ENCODE measurements around the gene HNRNPLL. TPM values are rescaled to one million over a fixed set of nuclear protein-coding genes. Genes with fewer than 3 reads are reported as not detected.

HNRNPLL gene
- total and polyA plus RNA-seq, 4 donors: 53.2 to 85.3 (median 59.7) TPM

DNA sequence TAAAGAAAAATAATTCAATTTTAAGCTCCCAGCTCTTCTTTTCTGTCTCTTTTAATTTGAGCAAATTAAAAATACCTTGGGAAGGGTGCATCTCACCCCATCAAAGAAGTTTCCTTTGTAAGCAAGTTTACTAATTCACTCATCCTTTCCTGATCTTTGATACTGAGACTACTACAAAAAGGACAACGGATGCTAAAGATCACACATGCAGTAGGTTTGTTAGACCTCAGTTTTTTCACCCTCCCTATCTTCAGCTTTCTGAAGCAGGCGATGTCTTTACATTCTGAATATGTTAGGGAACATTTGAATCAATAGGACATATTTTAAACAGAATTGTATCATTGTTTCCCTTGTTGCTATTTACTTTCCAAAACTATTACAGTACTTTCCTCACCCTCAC lies 6.0 kb upstream of the HNRNPLL start:
- no peak overlapping the region for H3K4me3 ChIP-seq (ENCODE audit: low read depth, low read length)
- H3K9me3 ChIP-seq (ENCODE audit: control insufficient read depth, insufficient read depth, low read length): no peaks in the 10 kb centered on the region
- DNase-seq (ENCODE audit: low read depth in 4 of 6, low spot score in 6 of 6): no peak
- H3K27ac ChIP-seq (ENCODE audit: low read depth, low read length): no peak overlapping the region
- H3K4me1 ChIP-seq (ENCODE audit: control insufficient read depth, insufficient read depth, low read length): no peaks in the 10 kb centered on the region
- no peaks in the 10 kb centered on the region for H3K27me3 ChIP-seq (ENCODE audit: control insufficient read depth, insufficient read depth, low read length)
- no peaks in the 10 kb centered on the region for H3K36me3 ChIP-seq (ENCODE audit: control insufficient read depth, insufficient read depth, low read length)
- no CpG with 5 or more reads among the region's 2 CpGs for WGBS (ENCODE audit: insufficient coverage)

DNA sequence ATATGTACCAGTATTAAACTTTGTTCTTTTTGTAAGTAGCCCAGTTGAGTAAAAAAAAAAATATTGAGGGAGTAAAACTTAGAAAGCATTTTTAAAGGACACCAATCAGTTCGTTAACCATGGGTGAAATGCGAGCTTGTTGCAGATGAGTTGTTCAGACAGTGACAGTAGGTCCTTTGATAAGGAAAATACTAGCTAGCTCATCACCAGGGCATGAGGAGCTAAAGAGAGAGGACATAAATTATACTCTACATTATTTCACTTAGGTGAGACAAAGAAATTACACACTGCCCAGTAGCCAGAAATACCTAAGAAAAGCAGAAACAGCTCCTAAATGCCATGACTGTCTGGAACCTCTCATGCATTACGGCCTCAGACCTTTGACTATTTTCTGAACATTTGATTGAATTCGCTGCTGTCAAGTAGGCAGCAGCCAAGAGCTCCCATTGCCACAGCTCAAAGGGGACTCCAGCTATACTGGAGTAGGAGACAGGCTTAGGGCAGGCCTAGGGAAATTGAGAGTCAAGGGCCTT lies 2.6 kb upstream of the HNRNPLL start:
- Histone ChIP-seq H3K36me3 (ENCODE audit: control insufficient read depth, insufficient read depth, low read length) (no peaks in the 10 kb centered on the region), H3K27ac (ENCODE audit: low read depth, low read length) (no peak overlapping the region), H3K4me3 (ENCODE audit: low read depth, low read length) (no peak overlapping the region), H3K27me3 (ENCODE audit: control insufficient read depth, insufficient read depth, low read length) (no peaks in the 10 kb centered on the region), H3K4me1 (ENCODE audit: control insufficient read depth, insufficient read depth, low read length) (peaks cover 3% of the 10 kb centered on the region), H3K9me3 (ENCODE audit: control insufficient read depth, insufficient read depth, low read length) (no peaks in the 10 kb centered on the region)
- no peak for DNase-seq (ENCODE audit: low read depth in 4 of 6, low spot score in 6 of 6)
- 71% methylated on average over 4 of the region's 4 CpGs for WGBS (ENCODE audit: insufficient coverage)

DNA sequence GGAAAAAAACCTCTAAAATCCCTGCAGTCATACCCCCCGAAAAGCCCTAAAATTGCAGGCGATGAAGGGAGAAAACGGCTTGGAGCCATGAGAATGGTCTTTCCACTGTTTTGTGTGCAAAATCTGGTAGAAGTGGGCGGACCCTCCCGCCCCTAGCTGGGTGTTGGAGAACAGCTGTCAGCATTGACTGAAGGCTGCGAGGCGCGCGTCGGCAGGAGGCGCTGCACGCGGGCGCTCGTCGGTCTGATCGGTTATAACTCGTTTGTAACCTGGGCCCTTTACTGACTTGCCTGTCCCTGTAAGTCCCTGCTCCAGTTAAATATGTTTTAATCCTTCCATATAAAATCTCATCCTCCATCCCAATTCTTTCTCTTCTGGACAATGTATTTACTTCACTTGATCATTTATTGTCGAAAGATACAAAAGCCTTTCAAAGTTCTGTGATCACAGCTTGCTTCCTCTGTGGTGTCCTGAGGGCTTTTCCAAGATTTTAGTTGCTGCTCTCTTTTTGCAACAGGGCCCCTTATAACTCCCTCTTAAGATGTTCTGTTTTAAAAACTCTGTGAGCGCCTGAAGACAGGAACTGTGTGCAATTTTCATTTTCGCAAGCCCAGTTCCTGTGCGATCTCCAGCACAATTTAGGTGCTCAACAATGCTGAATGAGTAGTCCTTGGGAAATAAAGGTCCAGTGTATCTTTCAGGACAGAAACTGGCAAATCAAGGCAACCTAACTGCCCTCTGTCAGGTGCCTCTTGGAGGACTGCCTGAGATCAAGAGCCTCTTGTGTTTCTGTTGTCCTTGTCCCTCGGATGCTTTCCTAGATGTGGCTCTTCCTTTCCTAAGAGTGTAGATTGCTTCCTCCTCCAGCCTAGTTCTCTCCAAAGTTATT lies 918 bp upstream of the HNRNPLL start:
- H3K27me3 ChIP-seq (ENCODE audit: control insufficient read depth, insufficient read depth, low read length): no peaks in the 10 kb centered on the region
- no peaks in the 10 kb centered on the region for H3K36me3 ChIP-seq (ENCODE audit: control insufficient read depth, insufficient read depth, low read length)
- peak overlapping the region; percentile 81 for H3K4me3 ChIP-seq (ENCODE audit: low read depth, low read length)
- peaks cover 5% of the 10 kb centered on the region for H3K4me1 ChIP-seq (ENCODE audit: control insufficient read depth, insufficient read depth, low read length)
- peak overlapping the region; percentile 97 for H3K27ac ChIP-seq (ENCODE audit: low read depth, low read length)
- no peaks in the 10 kb centered on the region for H3K9me3 ChIP-seq (ENCODE audit: control insufficient read depth, insufficient read depth, low read length)
- peak in 5 of 6 donors; percentile 63 to 95 (median 73) for DNase-seq (ENCODE audit: low read depth in 4 of 6, low spot score in 6 of 6)
- WGBS (ENCODE audit: insufficient coverage): 12% methylated on average over 22 of the region's 23 CpGs

DNA sequence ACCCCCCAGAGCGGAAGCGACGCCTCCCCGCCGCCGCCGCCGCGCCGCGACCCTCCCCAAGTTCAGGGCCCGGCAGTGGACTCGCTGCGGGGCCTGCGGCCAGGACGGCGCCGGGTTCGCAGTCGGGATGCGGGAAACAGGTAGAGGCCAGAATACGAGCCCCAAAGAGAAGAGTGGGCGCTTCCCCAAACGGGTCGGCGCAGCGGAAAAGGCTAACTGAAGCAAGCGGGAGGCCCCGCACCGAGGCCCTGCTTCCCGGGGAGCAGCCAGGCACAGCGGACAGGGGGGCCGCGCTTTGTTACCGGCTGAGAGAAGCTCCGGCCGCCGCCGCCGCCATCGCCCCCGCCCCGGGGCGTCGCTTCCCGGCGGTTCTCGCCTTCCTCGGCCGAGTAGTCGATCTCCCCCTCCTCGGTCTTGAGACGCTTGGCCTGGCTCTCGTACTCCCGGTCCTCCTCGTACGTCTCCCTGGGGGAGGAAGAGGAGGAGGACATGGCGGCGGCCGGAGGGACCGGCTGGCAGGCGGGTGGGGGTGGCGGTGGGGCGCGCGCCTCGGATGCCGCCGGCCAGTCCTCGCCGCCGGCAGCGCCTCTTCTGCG lies 494 bp downstream of the HNRNPLL start:
- H3K27ac ChIP-seq (ENCODE audit: low read depth, low read length): peak overlapping the region; percentile 97
- H3K9me3 ChIP-seq (ENCODE audit: control insufficient read depth, insufficient read depth, low read length): no peaks in the 10 kb centered on the region
- no peaks in the 10 kb centered on the region for H3K27me3 ChIP-seq (ENCODE audit: control insufficient read depth, insufficient read depth, low read length)
- peaks cover 9% of the 10 kb centered on the region for H3K4me1 ChIP-seq (ENCODE audit: control insufficient read depth, insufficient read depth, low read length)
- under 1% methylated on average over 74 of the region's 74 CpGs for WGBS (ENCODE audit: insufficient coverage)
- H3K36me3 ChIP-seq (ENCODE audit: control insufficient read depth, insufficient read depth, low read length): no peaks in the 10 kb centered on the region
- peak overlapping the region; percentile 81 for H3K4me3 ChIP-seq (ENCODE audit: low read depth, low read length)
- DNase-seq (ENCODE audit: low read depth in 4 of 6, low spot score in 6 of 6): peak in 4 of 6 donors; percentile 41 to 82 (median 62)

DNA sequence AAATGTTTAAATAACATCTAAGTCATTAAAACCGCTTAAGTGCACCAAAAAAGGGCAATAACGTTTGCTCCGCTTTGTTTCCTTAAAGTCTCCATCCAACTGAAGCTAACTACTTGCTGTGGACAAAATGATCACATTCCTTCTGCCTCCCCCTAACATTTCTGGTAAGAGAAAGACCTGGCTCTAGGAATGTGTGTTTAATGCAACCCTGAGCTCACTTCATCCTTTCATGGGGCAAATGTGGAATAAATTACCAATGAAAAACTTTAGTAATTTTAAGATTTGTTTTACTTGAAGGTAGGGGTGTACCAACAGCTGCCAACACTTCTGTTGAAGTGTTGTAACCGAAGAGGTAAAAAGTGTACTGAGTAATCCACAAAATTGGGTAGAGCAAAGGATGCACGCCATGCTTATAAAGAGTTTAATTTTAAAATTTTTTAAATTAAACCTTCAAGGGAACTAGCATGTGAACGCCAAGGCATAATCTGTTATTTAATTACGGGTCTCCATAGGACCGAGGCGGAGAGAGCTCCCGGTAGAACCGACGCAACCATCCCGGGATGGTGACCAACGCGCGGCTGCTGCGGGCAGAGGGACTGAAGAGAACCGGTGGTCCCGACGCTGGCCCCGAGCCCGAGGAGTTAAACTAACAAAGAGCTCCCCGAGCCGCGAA lies 1.1 kb downstream of the HNRNPLL start:
- H3K4me3 ChIP-seq (ENCODE audit: low read depth, low read length): peak overlapping the region; percentile 81
- no peaks in the 10 kb centered on the region for H3K9me3 ChIP-seq (ENCODE audit: control insufficient read depth, insufficient read depth, low read length)
- H3K27ac ChIP-seq (ENCODE audit: low read depth, low read length): peak overlapping the region; percentile 97
- 1% methylated on average over 20 of the region's 25 CpGs for WGBS (ENCODE audit: insufficient coverage)
- H3K36me3 ChIP-seq (ENCODE audit: control insufficient read depth, insufficient read depth, low read length): no peaks in the 10 kb centered on the region
- no peaks in the 10 kb centered on the region for H3K27me3 ChIP-seq (ENCODE audit: control insufficient read depth, insufficient read depth, low read length)
- peak in 3 of 6 donors; percentile 41 to 55 (median 55) for DNase-seq (ENCODE audit: low read depth in 4 of 6, low spot score in 6 of 6)
- H3K4me1 ChIP-seq (ENCODE audit: control insufficient read depth, insufficient read depth, low read length): peaks cover 9% of the 10 kb centered on the region

DNA sequence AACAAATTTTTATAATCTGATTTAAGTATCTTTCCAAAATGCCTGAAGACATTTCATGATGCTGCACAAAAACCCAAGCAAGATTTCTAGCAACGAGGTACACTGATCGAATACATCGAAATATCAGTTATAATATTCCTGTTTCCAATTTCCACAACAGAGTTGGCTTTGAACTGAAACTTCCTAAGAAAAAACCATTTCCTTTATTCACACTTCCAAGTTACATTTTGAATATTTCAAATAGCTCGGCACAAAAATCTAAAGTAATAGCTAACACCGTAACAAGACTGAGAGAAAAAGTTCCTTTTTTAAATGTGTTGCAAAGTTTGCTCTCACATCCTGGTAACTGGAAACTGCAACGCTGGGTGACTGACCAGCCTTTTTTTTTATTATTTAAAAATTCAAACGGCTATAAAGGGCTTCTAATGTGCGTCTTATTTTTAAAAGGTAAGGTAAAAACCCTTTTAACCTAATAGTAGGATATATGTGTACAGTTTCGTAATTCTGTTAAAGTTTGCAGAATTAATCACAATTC lies 1.7 kb downstream of the HNRNPLL start:
- Histone ChIP-seq H3K36me3 (ENCODE audit: control insufficient read depth, insufficient read depth, low read length) (no peaks in the 10 kb centered on the region), H3K27me3 (ENCODE audit: control insufficient read depth, insufficient read depth, low read length) (no peaks in the 10 kb centered on the region), H3K27ac (ENCODE audit: low read depth, low read length) (peak overlapping the region; percentile 97), H3K9me3 (ENCODE audit: control insufficient read depth, insufficient read depth, low read length) (no peaks in the 10 kb centered on the region), H3K4me3 (ENCODE audit: low read depth, low read length) (peak overlapping the region; percentile 81), H3K4me1 (ENCODE audit: control insufficient read depth, insufficient read depth, low read length) (peaks cover 9% of the 10 kb centered on the region)
- peak in 1 of 6 donors; percentile 10 for DNase-seq (ENCODE audit: low read depth in 4 of 6, low spot score in 6 of 6)
- WGBS (ENCODE audit: insufficient coverage): 30% methylated on average over 3 of the region's 9 CpGs

DNA sequence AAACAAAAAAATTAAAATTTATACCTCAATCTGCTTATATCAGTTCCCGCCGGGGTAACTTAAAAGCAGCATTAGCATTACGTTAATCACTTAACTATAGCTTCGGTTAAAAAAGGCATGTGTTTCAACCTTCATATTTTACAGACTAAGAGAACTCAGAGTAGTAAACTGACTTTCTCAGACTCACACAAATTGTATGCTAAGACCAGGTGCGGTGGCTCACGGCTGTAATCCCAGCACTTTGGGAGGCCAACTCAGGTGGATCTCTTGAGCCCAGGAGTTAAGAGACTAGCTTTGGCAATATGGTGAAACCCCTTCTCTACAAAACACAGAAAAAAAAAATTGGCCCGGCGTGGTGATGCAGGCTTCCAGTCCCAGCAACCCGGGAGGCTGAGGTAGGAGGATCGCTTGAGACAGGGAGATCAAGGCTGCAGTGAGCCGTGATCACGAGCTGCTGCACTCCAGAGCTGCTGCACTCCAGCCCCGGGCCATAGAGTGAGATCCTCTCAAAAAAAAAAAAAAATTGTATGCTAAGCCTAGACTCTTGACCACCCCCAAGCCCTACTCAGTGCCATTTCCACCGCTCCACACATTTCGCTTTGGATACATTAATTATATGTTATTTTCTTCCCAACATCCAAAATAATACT lies 2.4 kb downstream of the HNRNPLL start:
- Histone ChIP-seq H3K27me3 (ENCODE audit: control insufficient read depth, insufficient read depth, low read length) (no peaks in the 10 kb centered on the region), H3K4me1 (ENCODE audit: control insufficient read depth, insufficient read depth, low read length) (peaks cover 9% of the 10 kb centered on the region), H3K27ac (ENCODE audit: low read depth, low read length) (peak overlapping the region; percentile 97), H3K9me3 (ENCODE audit: control insufficient read depth, insufficient read depth, low read length) (no peaks in the 10 kb centered on the region), H3K36me3 (ENCODE audit: control insufficient read depth, insufficient read depth, low read length) (no peaks in the 10 kb centered on the region), H3K4me3 (ENCODE audit: low read depth, low read length) (peak overlapping the region; percentile 81)
- peak in 2 of 6 donors; percentile 24 to 25 for DNase-seq (ENCODE audit: low read depth in 4 of 6, low spot score in 6 of 6)
- 26% methylated on average over 7 of the region's 15 CpGs for WGBS (ENCODE audit: insufficient coverage)

DNA sequence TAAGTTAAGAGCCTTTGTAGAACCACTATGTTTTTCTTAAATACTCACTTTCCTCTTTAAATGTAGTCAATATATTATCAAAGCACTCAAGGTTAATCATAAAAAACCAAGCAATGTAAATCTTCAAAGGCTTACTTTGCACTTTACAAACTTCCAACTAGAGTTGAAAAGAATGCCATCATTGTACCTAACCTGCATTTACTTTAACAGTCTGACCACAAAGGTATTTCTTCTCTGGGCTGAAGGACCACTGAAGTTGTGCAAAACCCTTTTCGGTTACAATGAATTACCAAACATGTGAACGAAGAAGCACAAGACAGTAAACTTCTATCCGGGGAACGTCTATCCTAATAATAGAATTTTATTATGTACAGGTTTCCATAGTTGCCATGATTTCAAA lies 3.0 kb downstream of the HNRNPLL start:
- Histone ChIP-seq H3K4me1 (ENCODE audit: control insufficient read depth, insufficient read depth, low read length) (peaks cover 9% of the 10 kb centered on the region), H3K4me3 (ENCODE audit: low read depth, low read length) (peak overlapping the region; percentile 81), H3K9me3 (ENCODE audit: control insufficient read depth, insufficient read depth, low read length) (no peaks in the 10 kb centered on the region), H3K36me3 (ENCODE audit: control insufficient read depth, insufficient read depth, low read length) (no peaks in the 10 kb centered on the region), H3K27ac (ENCODE audit: low read depth, low read length) (no peak overlapping the region), H3K27me3 (ENCODE audit: control insufficient read depth, insufficient read depth, low read length) (no peaks in the 10 kb centered on the region)
- no CpG with 5 or more reads among the region's 4 CpGs for WGBS (ENCODE audit: insufficient coverage)
- no peak for DNase-seq (ENCODE audit: low read depth in 4 of 6, low spot score in 6 of 6)

DNA sequence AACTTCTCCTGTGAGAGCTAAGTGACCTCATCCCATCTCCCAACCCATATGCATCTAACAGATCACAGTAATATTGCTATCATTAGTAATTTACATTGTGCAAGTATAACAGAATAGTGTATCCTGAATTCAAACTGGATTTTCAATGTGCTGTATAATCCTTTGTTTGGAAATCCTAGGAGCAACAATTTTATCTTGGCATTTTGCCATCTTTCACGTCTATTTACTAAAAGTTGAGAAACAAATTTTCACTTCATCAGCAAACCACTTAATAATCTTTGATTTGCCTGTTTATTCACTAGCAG lies 3.8 kb downstream of the HNRNPLL start:
- no peaks in the 10 kb centered on the region for H3K9me3 ChIP-seq (ENCODE audit: control insufficient read depth, insufficient read depth, low read length)
- no peaks in the 10 kb centered on the region for H3K27me3 ChIP-seq (ENCODE audit: control insufficient read depth, insufficient read depth, low read length)
- no peak overlapping the region for H3K4me3 ChIP-seq (ENCODE audit: low read depth, low read length)
- peaks cover 9% of the 10 kb centered on the region for H3K4me1 ChIP-seq (ENCODE audit: control insufficient read depth, insufficient read depth, low read length)
- no peaks in the 10 kb centered on the region for H3K36me3 ChIP-seq (ENCODE audit: control insufficient read depth, insufficient read depth, low read length)
- no peak overlapping the region for H3K27ac ChIP-seq (ENCODE audit: low read depth, low read length)
- 22% methylated on average over 1 of the region's 1 CpG for WGBS (ENCODE audit: insufficient coverage)
- DNase-seq (ENCODE audit: low read depth in 4 of 6, low spot score in 6 of 6): no peak
